B cell (primary cell): Measurements from ENCODE around the gene EDNRA.

Experiments used
- CTCF ChIP-seq: fragments of 200-600 bp; IDR thresholded peaks from one replicate; pipeline ENCODE4 v1.8.0; 2022; ENCODE audit warnings: antibody characterized with exemption, mild to moderate bottlenecking
- EZH2 ChIP-seq: IDR thresholded peaks from 2 replicates; pipeline ENCODE4 v1.6.1; 2012; ENCODE audit warnings: borderline replicate concordance, low read depth, mild to moderate bottlenecking, moderate library complexity, low read length; ENCODE audit not compliant: insufficient read depth, poor library complexity, severe bottlenecking

DNA sequence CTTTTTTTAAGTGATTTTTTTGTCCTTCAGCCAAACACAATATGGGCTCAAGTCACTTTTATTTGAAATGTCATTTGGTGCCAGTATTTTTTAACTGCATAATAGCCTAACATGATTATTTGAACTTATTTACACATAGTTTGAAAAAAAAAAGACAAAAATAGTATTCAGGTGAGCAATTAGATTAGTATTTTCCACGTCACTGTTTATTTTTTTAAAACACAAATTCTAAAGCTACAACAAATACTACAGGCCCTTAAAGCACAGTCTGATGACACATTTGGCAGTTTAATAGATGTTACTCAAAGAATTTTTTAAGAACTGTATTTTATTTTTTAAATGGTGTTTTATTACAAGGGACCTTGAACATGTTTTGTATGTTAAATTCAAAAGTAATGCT, 62.1 kb downstream of the EDNRA start:
- TF ChIP-seq CTCF (no peak), EZH2 (no peak)
